ENCODE results near the gene AWAT2. TPM values are rescaled to one million over a fixed set of nuclear protein-coding genes. Genes with fewer than 3 reads are reported as not detected.

The AWAT2 gene
- total and polyA plus RNA-seq, 5 donors from 2014 or later, result not detected

DNA sequence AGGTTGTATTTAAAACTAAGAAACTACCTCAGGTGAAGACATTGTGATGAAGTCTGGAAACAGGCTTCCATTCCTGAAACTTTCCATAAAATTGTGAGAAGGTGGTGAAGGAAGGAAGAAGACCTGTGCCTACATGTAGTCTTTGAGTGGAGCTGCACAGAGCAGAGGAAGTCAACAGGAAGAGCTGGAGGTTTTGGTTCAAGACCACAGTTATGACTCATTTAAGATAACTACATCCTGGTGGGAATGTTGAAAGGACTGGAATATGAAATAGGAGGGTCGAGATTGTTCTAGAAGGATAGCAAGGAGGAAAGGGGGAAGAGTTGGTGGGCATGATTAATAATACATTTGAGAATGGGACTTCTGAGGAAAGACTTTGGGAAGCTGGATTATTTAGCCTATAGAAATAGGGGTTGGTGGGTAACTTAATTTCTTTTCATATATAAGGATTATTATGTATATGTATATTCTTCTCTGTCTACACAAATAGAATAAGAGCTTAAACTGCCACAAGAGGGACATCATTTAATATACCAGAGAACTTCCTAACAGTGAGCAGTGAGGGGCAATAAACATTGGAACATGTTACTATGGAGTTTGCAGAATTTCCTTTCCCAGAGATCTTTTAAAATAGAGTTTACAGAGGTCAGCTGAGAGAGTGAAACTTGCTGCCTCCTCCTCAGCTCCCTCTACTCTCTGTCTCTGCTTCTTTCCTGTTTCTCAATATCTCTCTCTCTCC is 23.5 kb downstream of the AWAT2 start:
- Histone ChIP-seq H3K4me1 (ENCODE audit: control insufficient read depth, insufficient read depth, low read length, poor library complexity, severe bottlenecking) (no peaks in the 10 kb centered on the region), H3K36me3 (ENCODE audit: control insufficient read depth, insufficient read depth, low read length) (no peaks in the 10 kb centered on the region), H3K9me3 (ENCODE audit: control insufficient read depth in 2 of 2, low read length in 2 of 2) (no peaks in the 10 kb centered on the region), H3K27ac (ENCODE audit: insufficient read depth, low read length, poor library complexity, severe bottlenecking) (no peak overlapping the region), H3K4me3 (ENCODE audit: low read depth, low read length) (no peak overlapping the region), H3K27me3 (ENCODE audit: control insufficient read depth, insufficient read depth, low read length) (no peaks in the 10 kb centered on the region)
- Mint-ChIP-seq H3K36me3 (no peaks in the 10 kb centered on the region), H3K4me1 (peaks cover 0 to 16% (median 3%) of the 10 kb centered on the region in 4 donors), H3K27ac (peak overlapping the region in 2 of 3 donors; percentile 0 to 97), H3K27me3 (no peaks in the 10 kb centered on the region), H3K4me3 (no peak overlapping the region), H3K9me3 (peaks cover 0 to 1% (median 0%) of the 10 kb centered on the region in 7 donors)
- DNase-seq (no peak), ATAC-seq (ENCODE audit: low read depth in 2 of 2) (no peak)

- Mint-ChIP-seq H3K36me3 (no peaks in the 10 kb centered on the region), H3K4me1 (peaks cover 0 to 15% (median 3%) of the 10 kb centered on the region in 4 donors), H3K4me3 (no peak overlapping the region), H3K27ac (peak overlapping the region in 2 of 3 donors; percentile 0 to 97), H3K9me3 (peaks cover 0 to 1% (median 0%) of the 10 kb centered on the region in 7 donors), H3K27me3 (no peaks in the 10 kb centered on the region)
- no peak overlapping the region for H3K4me3 ChIP-seq (ENCODE audit: low read depth, low read length)
- H3K36me3 ChIP-seq (ENCODE audit: control insufficient read depth, insufficient read depth, low read length), result no peaks in the 10 kb centered on the region
- H3K27ac ChIP-seq (ENCODE audit: insufficient read depth, low read length, poor library complexity, severe bottlenecking), result no peak overlapping the region
- ATAC-seq (ENCODE audit: low read depth in 2 of 2), result no peak
- H3K4me1 ChIP-seq (ENCODE audit: control insufficient read depth, insufficient read depth, low read length, poor library complexity, severe bottlenecking), result no peaks in the 10 kb centered on the region
- no peaks in the 10 kb centered on the region for H3K27me3 ChIP-seq (ENCODE audit: control insufficient read depth, insufficient read depth, low read length)
- H3K9me3 ChIP-seq (ENCODE audit: control insufficient read depth in 2 of 2, low read length in 2 of 2), result no peaks in the 10 kb centered on the region
- DNase-seq, result no peak
Observed at GRCh38 chrX:70025464-70025863, 24.3 kb downstream of the AWAT2 start.

- Histone ChIP-seq H3K4me1 (ENCODE audit: control insufficient read depth, insufficient read depth, low read length, poor library complexity, severe bottlenecking) (no peaks in the 10 kb centered on the region), H3K4me3 (ENCODE audit: low read depth, low read length) (no peak overlapping the region), H3K27ac (ENCODE audit: insufficient read depth, low read length, poor library complexity, severe bottlenecking) (no peak overlapping the region), H3K36me3 (ENCODE audit: control insufficient read depth, insufficient read depth, low read length) (no peaks in the 10 kb centered on the region), H3K27me3 (ENCODE audit: control insufficient read depth, insufficient read depth, low read length) (no peaks in the 10 kb centered on the region), H3K9me3 (ENCODE audit: control insufficient read depth in 2 of 2, low read length in 2 of 2) (no peaks in the 10 kb centered on the region)
- Mint-ChIP-seq H3K9me3 (peaks cover 0 to 1% (median 0%) of the 10 kb centered on the region in 7 donors), H3K4me3 (no peak overlapping the region), H3K36me3 (no peaks in the 10 kb centered on the region), H3K27ac (no peak overlapping the region), H3K27me3 (no peaks in the 10 kb centered on the region), H3K4me1 (peaks cover 0 to 9% (median 3%) of the 10 kb centered on the region in 4 donors)
- ATAC-seq (ENCODE audit: low read depth in 2 of 2) (no peak), DNase-seq (no peak)
Observed at GRCh38 chrX:70022616-70023015, 27.1 kb downstream of the AWAT2 start.

GRCh38 chrX:70016513-70016912 is 33.2 kb downstream of the AWAT2 start:
- H3K4me1 Mint-ChIP-seq, result peaks cover 0 to 17% (median 4%) of the 10 kb centered on the region in 4 donors
- DNase-seq (peak in 2 of 3 donors; percentile 4 to 63), ATAC-seq (ENCODE audit: low read depth in 2 of 2) (peak; percentile 53 to 80)
- no peaks in the 10 kb centered on the region for H3K4me1 ChIP-seq (ENCODE audit: control insufficient read depth, insufficient read depth, low read length, poor library complexity, severe bottlenecking)
- H3K27me3 Mint-ChIP-seq, result peaks cover 12% of the 10 kb centered on the region
- H3K27me3 ChIP-seq (ENCODE audit: control insufficient read depth, insufficient read depth, low read length), result no peaks in the 10 kb centered on the region
- no peak overlapping the region for H3K4me3 ChIP-seq (ENCODE audit: low read depth, low read length)
- no peak overlapping the region for H3K4me3 Mint-ChIP-seq
- H3K9me3 ChIP-seq (ENCODE audit: control insufficient read depth in 2 of 2, low read length in 2 of 2), result no peaks in the 10 kb centered on the region
- peaks cover 0 to 1% (median 0%) of the 10 kb centered on the region in 7 donors for H3K9me3 Mint-ChIP-seq
- H3K36me3 ChIP-seq (ENCODE audit: control insufficient read depth, insufficient read depth, low read length), result no peaks in the 10 kb centered on the region
- no peaks in the 10 kb centered on the region for H3K36me3 Mint-ChIP-seq
- H3K27ac Mint-ChIP-seq, result peak overlapping the region in 1 of 3 donors; percentile 69
- H3K27ac ChIP-seq (ENCODE audit: insufficient read depth, low read length, poor library complexity, severe bottlenecking), result no peak overlapping the region

- no peak overlapping the region for H3K4me3 Mint-ChIP-seq
- no peaks in the 10 kb centered on the region for H3K9me3 Mint-ChIP-seq
- no peak overlapping the region for H3K27ac Mint-ChIP-seq
- peaks cover 12% of the 10 kb centered on the region for H3K27me3 Mint-ChIP-seq
- Histone ChIP-seq H3K27me3 (ENCODE audit: control insufficient read depth, insufficient read depth, low read length) (no peaks in the 10 kb centered on the region), H3K4me3 (ENCODE audit: low read depth, low read length) (no peak overlapping the region), H3K36me3 (ENCODE audit: control insufficient read depth, insufficient read depth, low read length) (no peaks in the 10 kb centered on the region), H3K9me3 (ENCODE audit: control insufficient read depth in 2 of 2, low read length in 2 of 2) (no peaks in the 10 kb centered on the region), H3K4me1 (ENCODE audit: control insufficient read depth, insufficient read depth, low read length, poor library complexity, severe bottlenecking) (no peaks in the 10 kb centered on the region), H3K27ac (ENCODE audit: insufficient read depth, low read length, poor library complexity, severe bottlenecking) (no peak overlapping the region)
- DNase-seq (no peak), ATAC-seq (ENCODE audit: low read depth in 2 of 2) (no peak)
- H3K36me3 Mint-ChIP-seq, result no peaks in the 10 kb centered on the region
- peaks cover 0 to 17% (median 4%) of the 10 kb centered on the region in 4 donors for H3K4me1 Mint-ChIP-seq
Observed at GRCh38 chrX:70013466-70014381, 36.0 kb downstream of the AWAT2 start.

DNA sequence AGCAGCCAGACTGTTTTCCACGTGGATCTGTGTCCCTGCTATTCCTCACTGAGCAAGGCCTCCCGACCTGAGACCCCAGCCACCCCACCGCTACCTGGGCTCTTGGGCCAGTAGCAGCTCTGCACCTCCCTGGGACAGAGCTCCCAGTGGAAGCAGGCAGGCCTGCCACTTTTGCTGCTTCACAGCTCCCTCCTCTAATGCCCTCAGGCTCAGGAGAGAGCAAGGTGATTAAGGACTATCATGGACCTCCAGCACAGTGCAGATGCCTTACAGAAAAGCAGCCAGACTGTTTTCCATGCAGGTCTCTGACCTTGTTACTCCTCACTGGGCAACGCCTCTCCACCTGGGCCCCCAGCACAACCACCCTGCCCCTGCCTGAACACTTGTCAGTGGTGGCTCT is 37.0 kb downstream of the AWAT2 start:
- H3K36me3 Mint-ChIP-seq, result no peaks in the 10 kb centered on the region

GRCh38 chrX:70009970-70010369 is 39.8 kb downstream of the AWAT2 start:
- H3K27me3 Mint-ChIP-seq, result peaks cover 8% of the 10 kb centered on the region
- H3K9me3 ChIP-seq (ENCODE audit: control insufficient read depth in 2 of 2, low read length in 2 of 2), result no peaks in the 10 kb centered on the region
- H3K9me3 Mint-ChIP-seq, result peaks cover 0 to 1% (median 0%) of the 10 kb centered on the region in 7 donors
- no peaks in the 10 kb centered on the region for H3K36me3 Mint-ChIP-seq
- H3K4me1 Mint-ChIP-seq, result peaks cover 0 to 4% (median 0%) of the 10 kb centered on the region in 4 donors
- H3K4me1 ChIP-seq (ENCODE audit: control insufficient read depth, insufficient read depth, low read length, poor library complexity, severe bottlenecking), result no peaks in the 10 kb centered on the region
- no peak overlapping the region for H3K4me3 Mint-ChIP-seq
- no peak overlapping the region for H3K27ac ChIP-seq (ENCODE audit: insufficient read depth, low read length, poor library complexity, severe bottlenecking)
- H3K36me3 ChIP-seq (ENCODE audit: control insufficient read depth, insufficient read depth, low read length), result no peaks in the 10 kb centered on the region
- no peak for DNase-seq
- H3K4me3 ChIP-seq (ENCODE audit: low read depth, low read length), result no peak overlapping the region
- ATAC-seq (ENCODE audit: low read depth in 2 of 2), result no peak
- no peaks in the 10 kb centered on the region for H3K27me3 ChIP-seq (ENCODE audit: control insufficient read depth, insufficient read depth, low read length)
- H3K27ac Mint-ChIP-seq, result no peak overlapping the region

More for the DNA sequence above, 37.0 kb downstream of the AWAT2 start:
- Histone ChIP-seq H3K27ac (ENCODE audit: insufficient read depth, low read length, poor library complexity, severe bottlenecking) (no peak overlapping the region), H3K36me3 (ENCODE audit: control insufficient read depth, insufficient read depth, low read length) (no peaks in the 10 kb centered on the region), H3K9me3 (ENCODE audit: control insufficient read depth in 2 of 2, low read length in 2 of 2) (no peaks in the 10 kb centered on the region), H3K27me3 (ENCODE audit: control insufficient read depth, insufficient read depth, low read length) (no peaks in the 10 kb centered on the region), H3K4me3 (ENCODE audit: low read depth, low read length) (no peak overlapping the region), H3K4me1 (ENCODE audit: control insufficient read depth, insufficient read depth, low read length, poor library complexity, severe bottlenecking) (no peaks in the 10 kb centered on the region)
- Mint-ChIP-seq H3K9me3 (peaks cover 0 to 1% (median 0%) of the 10 kb centered on the region in 7 donors), H3K27ac (no peak overlapping the region), H3K4me1 (peaks cover 0 to 17% (median 4%) of the 10 kb centered on the region in 4 donors), H3K4me3 (no peak overlapping the region), H3K27me3 (peaks cover 12% of the 10 kb centered on the region)
- ATAC-seq (ENCODE audit: low read depth in 2 of 2), result no peak
- DNase-seq, result no peak
